OCI-LY1 (cell line): Measurements from ENCODE around the gene SENP5.

Experiments used
- CTCF ChIP-seq: fragments of 200-600 bp; sonication (generic), shearing (Covaris generic); IDR thresholded peaks from 2 replicates; pipeline ENCODE4 v1.5.1; 2017; ENCODE audit warnings: mild to moderate bottlenecking, antibody characterized with exemption, low read length, moderate library complexity, mixed read lengths
- EZH2 ChIP-seq: fragments of 200-600 bp; sonication (generic), shearing (Covaris generic); IDR thresholded peaks from 2 replicates; pipeline ENCODE4 v1.8.0; 2017; ENCODE audit warnings: borderline replicate concordance, mixed run types, mild to moderate bottlenecking, antibody characterized with exemption, low read length, moderate library complexity, mixed read lengths

- no peak for TF ChIP-seq CTCF
- no peak for TF ChIP-seq EZH2
These were observed 48.5 kb downstream of the SENP5 start for GRCh38 chr3:196916221-196916620.
